GM12872 (cell line): ENCODE results near the gene RASD2.

Experiments
- TF ChIP-seq, protein P1 (sequence below): IDR thresholded peaks from 3 replicates; pipeline ENCODE4 v1.5.1; 2011; ENCODE audit warnings: low read depth, mild to moderate bottlenecking, low read length, moderate library complexity; ENCODE audit not compliant: insufficient read depth

Gene RASD2

DNA sequence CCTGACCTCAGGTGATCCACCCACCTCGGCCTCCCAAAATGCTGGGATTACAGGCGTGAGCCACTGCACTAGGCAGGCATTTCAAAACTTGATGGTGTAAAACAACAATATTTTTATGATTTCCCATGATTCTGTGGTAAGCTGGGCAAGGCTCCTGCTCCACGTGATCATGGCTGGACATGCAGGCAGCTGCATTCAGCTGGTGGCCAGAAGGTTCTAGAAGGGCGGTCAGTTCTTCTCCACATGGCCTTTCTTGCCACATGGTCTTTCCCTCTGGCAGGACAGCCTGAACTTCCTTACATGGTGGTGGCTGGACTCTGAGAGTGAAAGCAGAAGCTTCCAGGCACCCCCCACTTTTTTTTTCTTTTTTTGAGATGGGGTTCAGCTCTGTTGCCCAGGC lies 9.9 kb upstream of the RASD2 start:
- TF ChIP-seq, protein P1, sequence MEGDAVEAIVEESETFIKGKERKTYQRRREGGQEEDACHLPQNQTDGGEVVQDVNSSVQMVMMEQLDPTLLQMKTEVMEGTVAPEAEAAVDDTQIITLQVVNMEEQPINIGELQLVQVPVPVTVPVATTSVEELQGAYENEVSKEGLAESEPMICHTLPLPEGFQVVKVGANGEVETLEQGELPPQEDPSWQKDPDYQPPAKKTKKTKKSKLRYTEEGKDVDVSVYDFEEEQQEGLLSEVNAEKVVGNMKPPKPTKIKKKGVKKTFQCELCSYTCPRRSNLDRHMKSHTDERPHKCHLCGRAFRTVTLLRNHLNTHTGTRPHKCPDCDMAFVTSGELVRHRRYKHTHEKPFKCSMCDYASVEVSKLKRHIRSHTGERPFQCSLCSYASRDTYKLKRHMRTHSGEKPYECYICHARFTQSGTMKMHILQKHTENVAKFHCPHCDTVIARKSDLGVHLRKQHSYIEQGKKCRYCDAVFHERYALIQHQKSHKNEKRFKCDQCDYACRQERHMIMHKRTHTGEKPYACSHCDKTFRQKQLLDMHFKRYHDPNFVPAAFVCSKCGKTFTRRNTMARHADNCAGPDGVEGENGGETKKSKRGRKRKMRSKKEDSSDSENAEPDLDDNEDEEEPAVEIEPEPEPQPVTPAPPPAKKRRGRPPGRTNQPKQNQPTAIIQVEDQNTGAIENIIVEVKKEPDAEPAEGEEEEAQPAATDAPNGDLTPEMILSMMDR = no peak

DNA sequence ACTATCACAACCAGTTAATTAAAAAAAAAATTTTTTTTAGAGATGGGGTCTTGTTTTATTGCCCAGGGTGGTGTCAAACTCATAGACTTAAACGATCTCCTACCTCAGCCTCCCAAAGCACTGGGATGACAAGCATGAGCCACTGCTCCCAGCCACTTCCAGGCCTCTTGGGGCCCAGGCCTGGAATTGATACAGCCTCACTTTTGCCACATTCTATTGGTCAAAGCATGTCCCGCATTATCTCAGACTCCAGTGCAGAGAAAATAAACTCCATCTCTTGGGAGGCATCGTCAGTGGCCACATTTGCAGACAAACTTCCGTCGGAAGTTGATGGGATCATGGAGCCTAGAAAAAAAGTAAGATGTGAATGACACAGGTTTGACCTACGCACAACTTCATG lies 9.4 kb upstream of the RASD2 start:
- TF ChIP-seq, protein P1 = no peak

DNA sequence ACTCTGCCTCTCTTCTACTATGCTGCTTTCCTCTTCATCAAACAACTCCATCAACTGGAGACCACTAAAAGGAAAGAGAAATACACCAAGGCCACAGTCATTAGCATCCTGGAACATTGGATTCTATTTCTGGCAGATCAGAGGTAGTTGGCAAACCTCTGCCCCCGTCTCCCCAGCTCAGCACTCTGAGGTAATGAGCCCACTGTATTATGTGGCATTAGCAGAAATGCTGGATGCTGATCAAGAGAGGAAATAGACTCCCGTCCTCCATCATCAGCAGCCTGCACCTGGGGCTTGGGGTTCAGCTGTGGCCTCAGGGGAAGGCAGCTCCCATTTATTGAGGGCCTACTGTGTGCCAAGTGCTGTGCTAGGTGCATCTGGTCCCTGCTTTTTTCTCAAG lies 9.0 kb upstream of the RASD2 start:
- TF ChIP-seq, protein P1 = no peak

DNA sequence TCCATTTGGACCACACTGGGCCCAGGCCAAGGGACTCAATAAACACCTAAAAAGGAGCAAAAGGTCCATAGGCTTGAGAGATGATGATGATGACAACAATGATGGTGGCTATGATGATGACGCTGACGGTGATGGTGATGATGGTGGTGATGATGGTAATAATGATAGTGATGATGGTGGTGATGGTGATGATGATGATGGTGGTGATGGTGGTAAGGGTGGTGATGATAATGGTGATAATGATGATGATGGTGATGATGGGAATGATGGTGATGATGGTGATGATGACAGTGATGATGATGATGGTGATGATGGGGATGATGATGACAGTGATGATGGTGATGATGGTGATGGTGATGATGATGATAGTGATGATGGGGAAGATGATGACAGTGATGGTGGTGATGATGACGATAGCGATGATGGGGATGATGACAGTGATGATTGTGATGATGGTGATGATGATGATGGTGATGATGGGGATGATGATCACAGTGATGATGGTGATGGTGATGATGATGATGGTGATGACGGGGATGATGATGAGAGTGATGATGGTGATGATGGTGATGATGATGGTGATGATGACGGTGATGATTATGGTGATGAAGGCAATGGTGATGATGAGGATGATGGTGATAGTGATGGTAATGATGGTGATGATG lies 7.1 kb upstream of the RASD2 start:
- TF ChIP-seq, protein P1 = no peak

DNA sequence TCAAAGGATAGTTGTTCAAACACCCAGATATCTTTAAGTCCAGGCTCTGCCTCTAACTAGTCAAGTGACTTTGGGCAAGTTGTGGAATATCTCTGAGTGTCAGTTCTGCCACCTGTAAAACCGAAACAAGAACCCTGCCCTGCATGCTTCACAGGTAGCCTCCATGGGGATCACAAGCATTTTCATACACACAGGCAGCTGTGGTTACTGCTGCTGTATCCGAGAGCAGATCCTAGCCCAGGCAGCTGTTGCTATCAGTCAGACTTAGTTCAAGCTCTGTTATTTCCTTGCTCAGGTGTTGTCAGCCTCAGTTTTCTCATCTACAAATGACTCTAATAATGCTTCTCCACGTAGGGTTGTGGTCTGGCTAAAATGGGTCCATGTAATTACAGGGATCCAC lies 6.5 kb upstream of the RASD2 start:
- TF ChIP-seq, protein P1 = no peak

DNA sequence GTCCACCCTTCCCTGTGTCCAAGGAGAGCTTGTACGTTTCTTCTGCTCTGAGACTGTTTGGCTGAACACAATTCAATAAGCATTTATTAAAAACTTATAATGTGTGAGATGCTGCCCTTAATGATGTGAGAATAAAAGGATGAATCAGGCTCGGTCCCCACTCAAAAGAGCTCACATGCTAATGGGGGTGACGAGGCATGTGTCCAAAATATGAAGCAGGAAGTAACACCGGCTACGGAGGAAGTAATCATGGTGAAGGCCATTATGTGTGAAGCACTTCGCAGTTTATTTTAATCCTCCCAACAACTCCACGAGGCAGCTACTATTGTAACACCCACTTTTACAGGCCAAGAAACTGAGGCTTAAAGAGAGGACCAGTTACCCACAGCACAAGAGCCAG lies 3.4 kb upstream of the RASD2 start:
- TF ChIP-seq, protein P1 = no peak

DNA sequence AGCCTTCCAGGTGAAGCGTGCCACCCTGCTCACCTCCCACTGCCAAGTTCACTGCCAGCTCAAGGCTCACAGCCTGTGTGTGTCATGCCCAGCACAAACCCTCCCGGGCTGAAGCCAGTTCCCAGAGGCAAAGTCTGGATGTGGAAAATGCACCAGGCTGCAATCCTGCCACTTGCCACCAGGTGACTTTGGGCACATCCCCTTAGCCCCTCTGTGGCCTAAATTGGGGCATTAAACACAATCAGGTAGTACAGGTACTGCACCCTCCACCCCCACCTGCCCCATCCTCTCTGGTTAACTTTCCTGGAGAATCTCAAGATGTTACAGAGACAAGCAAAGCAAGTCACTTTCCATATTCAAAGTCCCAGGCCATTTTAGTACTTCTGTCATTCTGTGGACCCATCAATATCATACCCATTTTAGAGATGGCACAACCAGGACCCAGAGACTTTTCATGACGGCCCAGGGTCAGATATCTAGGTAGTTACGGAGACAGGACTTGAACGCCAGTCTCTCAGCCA lies 1.8 kb upstream of the RASD2 start:
- TF ChIP-seq, protein P1 = peak; percentile 82
